ACHN (cell line): ENCODE data around the gene PPFIBP1.

Experiments used
- DNase-seq: peaks from one replicate; pipeline ENCODE4 v3.0.0-alpha.2; 2015
- in situ Hi-C: cut with HindIII; loops from 2 replicates; pipeline ENCODE4 v1.10.0; 2017; ENCODE audit warnings: low sequenced_read_pairs, low pct_ligation_motif_present, low pct_unique_long_range_greater_than_20kb

PPFIBP1 gene

GRCh38 chr12:27657296-27657695 lies 133.3 kb downstream of the PPFIBP1 start:
- in situ Hi-C loops = no loop called here
- no peak for DNase-seq

- DNase-seq = no peak
- in situ Hi-C loops = no loop called here
Observed at GRCh38 chr12:27665704-27666103, 141.7 kb downstream of the PPFIBP1 start.

GRCh38 chr12:27666510-27666909 lies 142.5 kb downstream of the PPFIBP1 start:
- no peak for DNase-seq
- in situ Hi-C loops = no loop called here

- in situ Hi-C loops = no loop called here
- no peak for DNase-seq
Observed at GRCh38 chr12:27667540-27667939, 143.5 kb downstream of the PPFIBP1 start.

GRCh38 chr12:27672051-27672450 lies 148.0 kb downstream of the PPFIBP1 start:
- in situ Hi-C loops = no loop called here
- DNase-seq = no peak

GRCh38 chr12:27672643-27673042 lies 148.6 kb downstream of the PPFIBP1 start:
- DNase-seq = no peak
- in situ Hi-C loops = no loop called here

GRCh38 chr12:27673101-27673718 lies 149.2 kb downstream of the PPFIBP1 start:
- no peak for DNase-seq
- in situ Hi-C loops = no loop called here

GRCh38 chr12:27674989-27675388 lies 151.0 kb downstream of the PPFIBP1 start:
- in situ Hi-C loops = no loop called here

GRCh38 chr12:27680619-27681018 lies 156.6 kb downstream of the PPFIBP1 start:
- no peak for DNase-seq
- in situ Hi-C loops = no loop called here

More at GRCh38 chr12:27674989-27675388, 151.0 kb downstream of the PPFIBP1 start:
- no peak for DNase-seq

- in situ Hi-C loops = no loop called here
- no peak for DNase-seq
Observed at GRCh38 chr12:27682534-27682933, 158.5 kb downstream of the PPFIBP1 start.

GRCh38 chr12:27685274-27685673 lies 161.3 kb downstream of the PPFIBP1 start:
- no peak for DNase-seq
- in situ Hi-C loops = no loop called here

GRCh38 chr12:27686147-27686546 lies 162.1 kb downstream of the PPFIBP1 start:
- in situ Hi-C loops = no loop called here
- DNase-seq = no peak

GRCh38 chr12:27688671-27689070 lies 164.7 kb downstream of the PPFIBP1 start:
- in situ Hi-C loops = no loop called here
- no peak for DNase-seq

- no peak for DNase-seq
- in situ Hi-C loops = no loop called here
Observed at GRCh38 chr12:27689558-27690180, 165.7 kb downstream of the PPFIBP1 start.

GRCh38 chr12:27693403-27693802 lies 169.4 kb downstream of the PPFIBP1 start:
- in situ Hi-C loops = no loop called here
- no peak for DNase-seq

GRCh38 chr12:27695556-27696292 lies 171.7 kb downstream of the PPFIBP1 start:
- no peak for DNase-seq
- in situ Hi-C loops = no loop called here

- DNase-seq = no peak
- in situ Hi-C loops = no loop called here
Observed at GRCh38 chr12:27696293-27696652, 172.3 kb downstream of the PPFIBP1 start, which contains the start of gene REP15. TSS of gene REP15 (plus strand) at chr12:27696447. CDS start at chr12:27696563, 116 bp downstream.

GRCh38 chr12:27696864-27697564 lies 173.0 kb downstream of the PPFIBP1 start:
- in situ Hi-C loops = no loop called here
- no peak for DNase-seq
